Neural cell (in vitro differentiated cells): ENCODE results near the gene KATNIP. TPM values are rescaled to one million over a fixed set of nuclear protein-coding genes. Genes with fewer than 3 reads are reported as not detected.

ENCODE experiments used
- H2AFZ ChIP-seq: fragments of 200-600, 300-800 bp; sonication (generic), shearing (Covaris generic); 2 replicates; pipeline ENCODE4 v1.6.0; 2014; ENCODE audit warnings: low read depth, mild to moderate bottlenecking, antibody characterized with exemption, low read length, moderate library complexity
- H3F3A ChIP-seq: fragments of 200-600 bp; shearing (Covaris generic); 2 replicates; pipeline ENCODE4 v1.6.1; 2016; ENCODE audit warnings: mild to moderate bottlenecking, moderate library complexity, mixed read lengths, antibody characterized with exemption, low read length; ENCODE audit not compliant: insufficient read depth, poor library complexity, severe bottlenecking
- H3K27ac ChIP-seq: fragments of 200-600, 300-800 bp; sonication (generic), shearing (Covaris generic); 2 replicates; pipeline ENCODE4 v1.5.1; 2014; ENCODE audit warnings: mild to moderate bottlenecking, low read length, moderate library complexity
- H3K27me3 ChIP-seq: fragments of 300-800, 200-600 bp; sonication (generic), shearing (Covaris generic); 2 replicates; pipeline ENCODE4 v1.6.0; 2014; ENCODE audit warnings: mild to moderate bottlenecking, low read depth, low read length, moderate library complexity; ENCODE audit not compliant: insufficient read depth
- H3K36me3 ChIP-seq: fragments of 300-800, 200-600 bp; sonication (generic), shearing (Covaris generic); 2 replicates; pipeline ENCODE4 v1.5.1; 2014; ENCODE audit warnings: mild to moderate bottlenecking, antibody characterized with exemption, low read length, moderate library complexity; ENCODE audit not compliant: insufficient read depth
- H3K4me2 ChIP-seq: fragments of 300-800, 200-600 bp; sonication (generic), shearing (Covaris generic); 2 replicates; pipeline ENCODE4 v1.6.0; 2014; ENCODE audit warnings: mild to moderate bottlenecking, low read length
- H3K4me3 ChIP-seq: fragments of 300-800, 200-600 bp; sonication (generic), shearing (Covaris generic); 2 replicates; pipeline ENCODE4 v1.5.1; 2014; ENCODE audit warnings: mild to moderate bottlenecking, low read length, moderate library complexity
- H3K79me2 ChIP-seq: fragments of 200-600 bp; shearing (Covaris generic); replicated peaks from 2 replicates; pipeline ENCODE4 v1.6.0; 2014; ENCODE audit warnings: mild to moderate bottlenecking, low read length, moderate library complexity; ENCODE audit not compliant: insufficient read depth
- H3K9ac ChIP-seq: fragments of 300-800, 200-600 bp; sonication (generic), shearing (Covaris generic); 2 replicates; pipeline ENCODE4 v1.6.1; 2016; ENCODE audit warnings: mild to moderate bottlenecking, low read length, mixed read lengths
- H3K9me2 ChIP-seq: fragments of 200-600 bp; shearing (Covaris generic); 2 replicates; pipeline ENCODE4 v1.6.1; 2016; ENCODE audit warnings: mild to moderate bottlenecking, low read length, mixed read lengths; ENCODE audit not compliant: insufficient read depth
- H3K9me3 ChIP-seq: fragments of 200-600, 300-800 bp; sonication (generic), shearing (Covaris generic); 2 replicates; pipeline ENCODE4 v1.6.1; 2016; ENCODE audit warnings: mild to moderate bottlenecking, mixed run types, low read length, moderate library complexity, mixed read lengths
- H4K20me1 ChIP-seq: fragments of 200-600 bp; shearing (Covaris generic); 2 replicates; pipeline ENCODE4 v1.6.1; 2016; ENCODE audit warnings: mild to moderate bottlenecking, mixed run types; ENCODE audit not compliant: insufficient read depth
- CTCF ChIP-seq: fragments of 450-650 bp; IDR thresholded peaks from 2 replicates; pipeline ENCODE4 v1.5.1; 2014; ENCODE audit warnings: antibody characterized with exemption, mild to moderate bottlenecking, moderate library complexity; ENCODE audit not compliant: poor library complexity, severe bottlenecking
- EP300 ChIP-seq: fragments of 450-650 bp; conservative IDR thresholded peaks from 2 replicates; pipeline ENCODE4 v1.6.1; 2014; ENCODE audit warnings: antibody characterized with exemption, mild to moderate bottlenecking, moderate library complexity; ENCODE audit not compliant: poor library complexity, severe bottlenecking
- EZH2 ChIP-seq: fragments of 200-600, 300-800 bp; shearing (Covaris generic), sonication (generic); IDR thresholded peaks from 2 replicates; pipeline ENCODE4 v1.6.1; 2014; ENCODE audit warnings: antibody characterized with exemption, low read length, borderline replicate concordance, mild to moderate bottlenecking; ENCODE audit not compliant: insufficient read depth, poor library complexity, severe bottlenecking
- MXI1 ChIP-seq: fragments of 450-650 bp; conservative IDR thresholded peaks from 2 replicates; pipeline ENCODE4 v1.6.1; 2014; ENCODE audit warnings: antibody characterized with exemption, mild to moderate bottlenecking; ENCODE audit not compliant: poor library complexity, severe bottlenecking
- POLR2AphosphoS5 ChIP-seq: IDR thresholded peaks from 2 replicates; pipeline ENCODE4 v1.6.1; 2012
- RAD21 ChIP-seq: fragments of 450-650 bp; conservative IDR thresholded peaks from 2 replicates; pipeline ENCODE4 v1.6.1; 2014; ENCODE audit warnings: antibody characterized with exemption, mild to moderate bottlenecking, moderate library complexity
- REST ChIP-seq: IDR thresholded peaks from 2 replicates; pipeline ENCODE4 v1.6.1; 2012; ENCODE audit warnings: borderline replicate concordance
- SMC3 ChIP-seq: fragments of 450-650 bp; conservative IDR thresholded peaks from 2 replicates; pipeline ENCODE4 v1.6.1; 2014; ENCODE audit warnings: antibody characterized with exemption, mild to moderate bottlenecking, moderate library complexity; ENCODE audit not compliant: poor library complexity
- TAF1 ChIP-seq: IDR thresholded peaks from 2 replicates; pipeline ENCODE4 v1.6.1; 2012; ENCODE audit warnings: low read depth
- polyA plus RNA-seq: library from polyadenylated mRNA; depleted of rRNA; stranded (reverse); fragments of >200 nt; gene quantifications from 2 replicates; pipeline ENCODE4 v1.2.3, GENCODE V29; 2014

Gene KATNIP
- polyA plus RNA-seq, 1 donor from 2014 or later, result 6.4 TPM

GRCh38 chr16:27538528-27538927, 11.4 kb upstream of the KATNIP start:
- Histone ChIP-seq H3K9ac (no peak overlapping the region), H3F3A (no peaks in the 10 kb centered on the region), H3K27me3 (no peaks in the 10 kb centered on the region), H2AFZ (no peak overlapping the region), H3K27ac (no peak overlapping the region), H3K9me3 (no peaks in the 10 kb centered on the region), H3K36me3 (peaks cover 16% of the 10 kb centered on the region), H3K9me2 (no peaks in the 10 kb centered on the region), H3K79me2 (no peaks in the 10 kb centered on the region), H3K4me2 (no peak overlapping the region), H4K20me1 (no peaks in the 10 kb centered on the region), H3K4me3 (no peak overlapping the region)
- TF ChIP-seq POLR2AphosphoS5, result no peak
- no peak for TF ChIP-seq SMC3

- Histone ChIP-seq H3K9me3 (no peaks in the 10 kb centered on the region), H3K36me3 (peaks cover 16% of the 10 kb centered on the region), H3K9ac (no peak overlapping the region), H3K79me2 (no peaks in the 10 kb centered on the region), H4K20me1 (no peaks in the 10 kb centered on the region), H3K9me2 (no peaks in the 10 kb centered on the region), H3K4me3 (no peak overlapping the region), H3K4me2 (no peak overlapping the region), H3F3A (no peaks in the 10 kb centered on the region), H3K27me3 (no peaks in the 10 kb centered on the region), H3K27ac (no peak overlapping the region), H2AFZ (no peak overlapping the region)
- TF ChIP-seq EP300, result no peak
- TF ChIP-seq EZH2, result no peak
- no peak for TF ChIP-seq CTCF
- no peak for TF ChIP-seq TAF1
- TF ChIP-seq POLR2AphosphoS5, result no peak
- TF ChIP-seq REST, result no peak
- TF ChIP-seq RAD21, result no peak
Observed at GRCh38 chr16:27539120-27539519, 10.8 kb upstream of the KATNIP start.

GRCh38 chr16:27539636-27540035, 10.3 kb upstream of the KATNIP start:
- no peaks in the 10 kb centered on the region for H3K9me3 ChIP-seq
- no peak overlapping the region for H3K27ac ChIP-seq
- H3K27me3 ChIP-seq, result no peaks in the 10 kb centered on the region
- no peaks in the 10 kb centered on the region for H3K79me2 ChIP-seq
- H2AFZ ChIP-seq, result no peak overlapping the region
- H3K4me2 ChIP-seq, result no peak overlapping the region
- TF ChIP-seq REST, result no peak
- no peak for TF ChIP-seq TAF1
- no peak for TF ChIP-seq MXI1
- TF ChIP-seq POLR2AphosphoS5, result no peak
- TF ChIP-seq RAD21, result no peak
- no peak for TF ChIP-seq EP300
- TF ChIP-seq EZH2, result no peak
- no peak overlapping the region for H3K4me3 ChIP-seq
- no peaks in the 10 kb centered on the region for H3K9me2 ChIP-seq
- no peak overlapping the region for H3K9ac ChIP-seq
- H4K20me1 ChIP-seq, result no peaks in the 10 kb centered on the region
- no peaks in the 10 kb centered on the region for H3F3A ChIP-seq
- peaks cover 16% of the 10 kb centered on the region for H3K36me3 ChIP-seq
